HepG2 (cell line): ENCODE data around the gene SPSB1. TPM values are rescaled to one million over a fixed set of nuclear protein-coding genes. Genes with fewer than 3 reads are reported as not detected.

ENCODE experiments used
- ATAC-seq: fragments of 200-7000 bp; cut with Tn5 transposase; 3 replicates; pipeline ENCODE4 v1.9.1; 2020; ENCODE audit warnings: mild to moderate bottlenecking, moderate library complexity
- BruUV-seq: library from RNA; stranded (reverse); fragments of 400-500 nt; replicated peaks from 2 replicates; lab custom pipeline; 2021; lab: Mats Ljungman, UMichigan
- CTCF ChIA-PET: fragments of 300-600 bp; formaldehyde crosslinking; extraction: SDS; loops from one replicate; lab custom pipeline; 2021; ENCODE audit warnings: low total read pairs, inconsistent platforms, low intra/inter-chr PET ratio; lab: Yijun Ruan, JAX
- POLR2A ChIA-PET: fragments of 350-600 bp; sonication (Branson Sonifier 250); formaldehyde crosslinking; loops from one replicate; lab custom pipeline; 2020; ENCODE audit warnings: antibody characterized with exemption, inconsistent platforms; lab: Yijun Ruan, JAX
- DNase-seq: peaks from one replicate; pipeline ENCODE4 v3.0.0-alpha.2; 2015; ENCODE audit warnings: low spot score
- FAIRE-seq: peaks from 3 replicates; lab custom pipeline; 2011; peaks lifted over from hg19 to GRCh38; lab: Jason Lieb, UNC
- H2AFZ ChIP-seq: one replicate; pipeline ENCODE4 v1.6.1; 2011; ENCODE audit warnings: low read length, inconsistent platforms
- H3K27ac ChIP-seq: fragments of 300-600 bp; 3 replicates; pipeline ENCODE4 v1.8.0; 2011; ENCODE audit warnings: mixed run types, mild to moderate bottlenecking, mixed read lengths, low read length, inconsistent platforms; ENCODE audit not compliant: insufficient read depth; ENCODE audit errors: extremely low read length
- H3K27me3 ChIP-seq, 2 experiments: fragments of 200-600 bp in 1 of 2; 2 replicates in 1 of 2; 3 replicates in 1 of 2; pipeline versions ENCODE4 v1.6.0 to v1.8.0; 2011; ENCODE audit warnings: low read length in 2 of 2, mild to moderate bottlenecking in 2 of 2, moderate library complexity in 2 of 2, inconsistent platforms in 1 of 2; ENCODE audit not compliant: insufficient read depth in 2 of 2, control insufficient read depth in 1 of 2
- H3K36me3 ChIP-seq, 2 experiments: fragments of 200-600 bp in 1 of 2; replicated peaks in 1 of 2; 2 replicates in 1 of 2; 3 replicates in 1 of 2; pipeline versions ENCODE4 v1.5.1 to v1.8.0; 2011; ENCODE audit warnings: low read length in 2 of 2, inconsistent platforms in 1 of 2; ENCODE audit not compliant: insufficient read depth in 2 of 2, control insufficient read depth in 1 of 2
- H3K4me1 ChIP-seq: 2 replicates; pipeline ENCODE4 v1.5.1; 2012; ENCODE audit warnings: low read length, inconsistent platforms; ENCODE audit not compliant: insufficient read depth
- H3K4me2 ChIP-seq: 2 replicates; pipeline ENCODE4 v1.6.0; 2011; ENCODE audit warnings: low read depth, low read length, inconsistent platforms
- H3K4me3 ChIP-seq, 3 experiments: fragments of 200-600 bp in 1 of 3; sonication (generic), shearing (Covaris generic) in 1 of 3; replicated peaks in 1 of 3; 2 replicates each; pipeline ENCODE4 v1.5.1; 2011 to 2016; ENCODE audit warnings: low read length in 3 of 3, inconsistent platforms in 2 of 3, low read depth in 2 of 3, mild to moderate bottlenecking in 2 of 3, control low read depth in 1 of 3, mixed read lengths in 1 of 3; ENCODE audit not compliant: insufficient read depth in 1 of 3
- H3K79me2 ChIP-seq: one replicate; pipeline ENCODE4 v1.6.1; 2011; ENCODE audit warnings: low read length, inconsistent platforms; ENCODE audit not compliant: insufficient read depth
- H3K9ac ChIP-seq: 2 replicates; pipeline ENCODE4 v1.6.0; 2011; ENCODE audit warnings: mild to moderate bottlenecking, low read depth, low read length, inconsistent platforms; ENCODE audit not compliant: insufficient read depth
- H3K9me3 ChIP-seq: 2 replicates; pipeline ENCODE4 v1.5.1; 2012; ENCODE audit warnings: mild to moderate bottlenecking, low read length
- H4K20me1 ChIP-seq: 2 replicates; pipeline ENCODE4 v1.6.0; 2011; ENCODE audit warnings: inconsistent platforms, mild to moderate bottlenecking, low read length, moderate library complexity; ENCODE audit not compliant: insufficient read depth
- ATF7 ChIP-seq, 2 experiments: fragments of 450-650 bp in 1 of 2; sonication (generic) in 1 of 2; formaldehyde crosslinking in 1 of 2; IDR thresholded peaks; 2 replicates each; pipeline versions ENCODE4 v1.4.0 to v1.6.1; 2016 to 2020; ENCODE audit warnings: antibody characterized with exemption in 1 of 2, mild to moderate bottlenecking in 1 of 2, missing genetic modification reagents in 1 of 2
- BCL3 ChIP-seq: sonication (generic); formaldehyde crosslinking; IDR thresholded peaks from 2 replicates; pipeline ENCODE4 v1.5.1; 2020; ENCODE audit warnings: mild to moderate bottlenecking, missing genetic modification reagents, moderate library complexity
- BCL6 ChIP-seq: IDR thresholded peaks from 2 replicates; pipeline ENCODE4 v1.6.1; 2016; ENCODE audit warnings: missing genetic modification reagents, missing compliant biosample characterization
- ELF1 ChIP-seq: sonication (generic); formaldehyde crosslinking; IDR thresholded peaks from 2 replicates; pipeline ENCODE4 v1.4.0; 2020; ENCODE audit warnings: missing genetic modification reagents
- FIP1L1 ChIP-seq: fragments of 200-400 bp; formaldehyde crosslinking; IDR thresholded peaks from 2 replicates; pipeline ENCODE4 v1.6.1; 2018; ENCODE audit warnings: low read depth, mild to moderate bottlenecking, low read length, moderate library complexity, borderline replicate concordance; ENCODE audit not compliant: insufficient read depth
- GATAD2A ChIP-seq: IDR thresholded peaks from 2 replicates; pipeline ENCODE4 v1.6.1; 2016
- HCFC1 ChIP-seq: fragments of 150-350 bp; IDR thresholded peaks from 2 replicates; pipeline ENCODE4 v1.6.1; 2014; ENCODE audit warnings: low read depth, low read length
- KDM2A ChIP-seq: sonication (generic); formaldehyde crosslinking; IDR thresholded peaks from 2 replicates; pipeline ENCODE4 v1.4.0; 2020; ENCODE audit warnings: low read depth, missing genetic modification reagents, borderline replicate concordance
- KDM5A ChIP-seq: fragments of 200-600 bp; sonication (generic); IDR thresholded peaks from 2 replicates; pipeline ENCODE4 v1.7.0; 2018; ENCODE audit warnings: antibody characterized with exemption, mild to moderate bottlenecking, low read length, borderline replicate concordance
- KLF15 ChIP-seq: sonication (generic); formaldehyde crosslinking; IDR thresholded peaks from 2 replicates; pipeline ENCODE4 v1.8.1; 2023; ENCODE audit warnings: borderline replicate concordance, mild to moderate bottlenecking, inconsistent platforms, missing genetic modification reagents, mixed read lengths
- MAFK ChIP-seq, 2 experiments: IDR thresholded peaks in 1 of 2; conservative IDR thresholded peaks in 1 of 2; 2 replicates each; pipeline ENCODE4 v1.6.1; 2011; ENCODE audit warnings: improper control_type of control experiment in 2 of 2, low read length in 2 of 2
- RAD21 ChIP-seq: fragments of 450-650 bp; formaldehyde crosslinking; IDR thresholded peaks from 2 replicates; pipeline ENCODE4 v1.5.0; 2020; ENCODE audit warnings: mild to moderate bottlenecking
- SAFB2 ChIP-seq: sonication (generic); formaldehyde crosslinking; IDR thresholded peaks from 2 replicates; pipeline ENCODE4 v1.5.1; 2020; ENCODE audit warnings: missing genetic modification reagents, low read depth, mild to moderate bottlenecking, borderline replicate concordance
- THAP11 ChIP-seq: IDR thresholded peaks from 2 replicates; pipeline ENCODE4 v1.6.1; 2016; ENCODE audit warnings: missing biosample characterization, missing genetic modification reagents
- TIGD3 ChIP-seq: sonication (generic); formaldehyde crosslinking; IDR thresholded peaks from 2 replicates; pipeline ENCODE4 v1.5.1; 2020; ENCODE audit warnings: mild to moderate bottlenecking, missing genetic modification reagents, borderline replicate concordance
- ZFP90 ChIP-seq: sonication (generic); formaldehyde crosslinking; IDR thresholded peaks from 2 replicates; pipeline ENCODE4 v1.8.0; 2022; ENCODE audit warnings: missing genetic modification reagents, mild to moderate bottlenecking, inconsistent platforms, borderline replicate concordance
- ZNF335 ChIP-seq: sonication (generic); formaldehyde crosslinking; IDR thresholded peaks from 2 replicates; pipeline ENCODE4 v1.4.0; 2020; ENCODE audit warnings: missing genetic modification reagents
- ZNF558 ChIP-seq: sonication (generic); formaldehyde crosslinking; IDR thresholded peaks from 2 replicates; pipeline ENCODE4 v1.9.0; 2022; ENCODE audit warnings: mild to moderate bottlenecking, missing genetic modification reagents, borderline replicate concordance
- ZNF772 ChIP-seq: sonication (generic); formaldehyde crosslinking; IDR thresholded peaks from 2 replicates; pipeline ENCODE4 v1.5.0; 2020; ENCODE audit warnings: mild to moderate bottlenecking, missing genetic modification reagents
- WGBS: methylation state at CpG from one replicate; pipeline ENCODE4 v1.1.6; 2017; ENCODE audit warnings: low lambda C conversion rate; 5-methylcytosine and 5-hydroxymethylcytosine counted together
- in situ Hi-C: cut with HindIII; loops from 2 replicates; pipeline ENCODE4 v1.10.0; 2017; ENCODE audit warnings: low pct_unique_long_range_greater_than_20kb; ENCODE audit not compliant: extremely low pct_ligation_motif_present
- intact Hi-C: fragments of 100-400 bp; cut with micrococcal nuclease; formaldehyde crosslinking; loops from one replicate; pipeline ENCODE4 v1.10.0; 2022; ENCODE audit not compliant: unreplicated experiment
- polyA plus RNA-seq, 8 experiments: library from polyadenylated mRNA; depleted of rRNA in 3 of 8; stranded (reverse) in 7 of 8; unstranded in 1 of 8; fragments of >200 nt; fragmentation: Illumina TruSeq in 4 of 8; extraction: Trizol in 4 of 8; gene quantifications; 2 replicates each; pipeline versions ENCODE4 v1.2.1 to v1.2.3, GENCODE V29; 2011 to 2016; ENCODE audit warnings: low read depth in 4 of 8, missing spikeins in 1 of 8, mixed read lengths in 1 of 8; ENCODE audit not compliant: insufficient read depth in 1 of 8
- total RNA-seq, 5 experiments: library from RNA; depleted of rRNA; stranded (reverse); fragments of >200 nt; fragmentation: Illumina TruSeq; extraction: Trizol; gene quantifications; 2 replicates each; pipeline ENCODE4 v1.2.3, GENCODE V29; 2016; ENCODE audit warnings: low read depth in 1 of 5

SPSB1 gene
- total and polyA plus RNA-seq, 2 of the 13 experiments (the other 11 are each of a cell fraction or from before 2014, with no cell fraction given): 5.0 to 8.0 TPM

GRCh38 chr1:9265037-9265436 lies 27.7 kb upstream of the SPSB1 start:
- no peak overlapping the region for H3K27ac ChIP-seq
- TF ChIP-seq TIGD3 (CRISPR knock-in tag) (no peak), THAP11 (CRISPR knock-in tag) (no peak), BCL6 (no peak), KLF15 (no peak), ATF7 (IDR thresholded peaks at IDR 0.05) (no peak), ATF7 (CRISPR knock-in tag; IDR thresholded peaks at IDR 0.05) (no peak), RAD21 (no peak), HCFC1 (no peak), ELF1 (no peak), MAFK (conservative IDR thresholded peaks at IDR 0.05 in 1 of 2, IDR thresholded peaks at IDR 0.05 in 1 of 2; ENCODE audit: low read length in 2 of 2) (no peak), SAFB2 (CRISPR knock-in tag) (no peak), ZNF335 (CRISPR knock-in tag) (no peak), ZNF772 (CRISPR knock-in tag) (no peak), GATAD2A (CRISPR knock-in tag) (no peak), ZNF558 (CRISPR knock-in tag) (no peak), FIP1L1 (no peak), ZFP90 (CRISPR knock-in tag) (no peak), KDM2A (no peak), KDM5A (no peak), BCL3 (CRISPR knock-in tag) (no peak)
- no peaks in the 10 kb centered on the region; the same call in 1 of the 2 replicates for H3K4me1 ChIP-seq
- no peaks in the 10 kb centered on the region for H3K9me3 ChIP-seq
- ChIA-PET POLR2A (no interaction called here), CTCF (interaction anchor here (3.7 kb wide), 1 partner anchor 190 kb away, joined by 28 read pairs; no protein-coding TSS in a partner anchor)
- H2AFZ ChIP-seq: no peak overlapping the region
- H3K27me3 ChIP-seq: no peaks in the 10 kb centered on the region
- no peak overlapping the region for H3K4me3 ChIP-seq
- no TSS peak for BruUV-seq
- intact Hi-C loops (no loop called here), in situ Hi-C loops (no loop called here)
- DNase-seq (no peak), FAIRE-seq (no peak), ATAC-seq (no peak)
- no peak overlapping the region for H3K9ac ChIP-seq
- H3K4me2 ChIP-seq: no peak overlapping the region
- WGBS: 95% methylated on average over 10 of the region's 10 CpGs
- no peaks in the 10 kb centered on the region for H4K20me1 ChIP-seq
- H3K36me3 ChIP-seq: peaks cover 2 to 9% of the 10 kb centered on the region in 2 experiments; a peak in 2 of 5 replicates
- peaks cover 6% of the 10 kb centered on the region for H3K79me2 ChIP-seq
